Trophoblast cell (in vitro differentiated cells and primary cell): ENCODE results near the gene CCL24.
"Not testable (repeated sequence)": the region's sequence is repeated elsewhere in the genome, so short reads cannot be mapped to it uniquely, and the experiment has no call there.

Source experiments
- DNase-seq, 2 donors: peaks; one replicate each; pipeline ENCODE4 v3.0.0-alpha.2; 2016
- H2AFZ ChIP-seq: 2 replicates; pipeline ENCODE4 v1.6.1; 2013; ENCODE audit warnings: low read length, moderate library complexity, mild to moderate bottlenecking; ENCODE audit not compliant: insufficient read depth, poor library complexity
- H2AK5ac ChIP-seq: 2 replicates; pipeline ENCODE4 v1.6.1; 2013; ENCODE audit warnings: mild to moderate bottlenecking, low read length
- H2BK120ac ChIP-seq: 2 replicates; pipeline ENCODE4 v1.6.1; 2013; ENCODE audit warnings: low read length, mild to moderate bottlenecking, moderate library complexity; ENCODE audit not compliant: insufficient read depth, poor library complexity
- H2BK12ac ChIP-seq: 2 replicates; pipeline ENCODE4 v1.6.1; 2013; ENCODE audit warnings: mild to moderate bottlenecking, low read length, moderate library complexity
- H2BK5ac ChIP-seq: 2 replicates; pipeline ENCODE4 v1.6.1; 2013; ENCODE audit warnings: low read length, low read depth, moderate library complexity, mild to moderate bottlenecking; ENCODE audit not compliant: poor library complexity
- H3K14ac ChIP-seq: 2 replicates; pipeline ENCODE4 v1.6.1; 2013; ENCODE audit warnings: mild to moderate bottlenecking, low read length
- H3K18ac ChIP-seq: 2 replicates; pipeline ENCODE4 v1.6.1; 2013; ENCODE audit warnings: mild to moderate bottlenecking, low read length
- H3K23ac ChIP-seq: 2 replicates; pipeline ENCODE4 v1.6.1; 2013; ENCODE audit warnings: low read length
- H3K27ac ChIP-seq: 2 replicates; pipeline ENCODE4 v1.5.1; 2013; ENCODE audit warnings: low read depth, mild to moderate bottlenecking, inconsistent platforms, low read length, moderate library complexity
- H3K27me3 ChIP-seq: 2 replicates; pipeline ENCODE4 v1.6.1; 2013; ENCODE audit warnings: inconsistent platforms, mild to moderate bottlenecking, low read length, moderate library complexity; ENCODE audit not compliant: insufficient read depth
- H3K36me3 ChIP-seq, 2 experiments: 1 replicate in 1 of 2; 2 replicates in 1 of 2; pipeline ENCODE4 v1.6.1; 2013; ENCODE audit warnings: low read length in 2 of 2, mild to moderate bottlenecking in 2 of 2, moderate library complexity in 1 of 2; ENCODE audit not compliant: insufficient read depth in 2 of 2, control insufficient read depth in 1 of 2
- H3K4ac ChIP-seq: 2 replicates; pipeline ENCODE4 v1.6.1; 2013; ENCODE audit warnings: low read depth, mild to moderate bottlenecking, low read length, moderate library complexity
- H3K4me1 ChIP-seq, 2 experiments: 1 replicate in 1 of 2; 2 replicates in 1 of 2; pipeline ENCODE4 v1.6.1; 2013; ENCODE audit warnings: low read length in 2 of 2, mild to moderate bottlenecking in 2 of 2, moderate library complexity in 1 of 2; ENCODE audit not compliant: insufficient read depth in 2 of 2, control insufficient read depth in 1 of 2
- H3K4me2 ChIP-seq: 2 replicates; pipeline ENCODE4 v1.6.1; 2013; ENCODE audit warnings: inconsistent platforms, mild to moderate bottlenecking, low read length, moderate library complexity
- H3K4me3 ChIP-seq: 2 replicates; pipeline ENCODE4 v1.5.1; 2013; ENCODE audit warnings: mild to moderate bottlenecking, low read depth, low read length, inconsistent platforms
- H3K79me1 ChIP-seq: one replicate; pipeline ENCODE4 v1.6.1; 2013; ENCODE audit warnings: low read length
- H3K79me2 ChIP-seq: 2 replicates; pipeline ENCODE4 v1.6.1; 2013; ENCODE audit warnings: low read length, mild to moderate bottlenecking; ENCODE audit not compliant: control insufficient read depth, insufficient read depth, poor library complexity
- H3K9ac ChIP-seq: 2 replicates; pipeline ENCODE4 v1.6.1; 2013; ENCODE audit warnings: mild to moderate bottlenecking, low read length
- H3K9me3 ChIP-seq: 2 replicates; pipeline ENCODE4 v1.6.1; 2013; ENCODE audit warnings: low read depth, mild to moderate bottlenecking, control low read depth, inconsistent platforms, low read length; ENCODE audit not compliant: insufficient read depth
- H4K12ac ChIP-seq: 2 replicates; pipeline ENCODE4 v1.6.1; 2013; ENCODE audit warnings: low read depth, mild to moderate bottlenecking, low read length, moderate library complexity
- H4K8ac ChIP-seq: 2 replicates; pipeline ENCODE4 v1.6.1; 2013; ENCODE audit warnings: low read depth, mild to moderate bottlenecking, low read length, moderate library complexity
- H4K91ac ChIP-seq: one replicate; pipeline ENCODE4 v1.6.1; 2013; ENCODE audit warnings: low read depth, mild to moderate bottlenecking, low read length, moderate library complexity
- WGBS: extraction: QIAGEN DNeasy Blood & Tissue Kit; methylation state at CpG from one replicate; pipeline ENCODE4 v1.1.7; 2013; ENCODE audit warnings: missing lambda C conversion rate; ENCODE audit not compliant: insufficient read length, insufficient coverage; ENCODE audit errors: extremely low coverage; 5-methylcytosine and 5-hydroxymethylcytosine counted together

Gene CCL24

GRCh38 chr7:75780647-75781273 lies 32.8 kb downstream of the CCL24 start:
- H2BK12ac ChIP-seq, H3K23ac ChIP-seq, DNase-seq, H3K27ac ChIP-seq, H3K79me1 ChIP-seq, H3K9ac ChIP-seq, H3K18ac ChIP-seq, H2BK5ac ChIP-seq, H2AFZ ChIP-seq, H4K91ac ChIP-seq, H3K4me1 ChIP-seq, H3K36me3 ChIP-seq, H2AK5ac ChIP-seq, H2BK120ac ChIP-seq, H4K8ac ChIP-seq, H3K4me3 ChIP-seq, H4K12ac ChIP-seq, H3K9me3 ChIP-seq, H3K4me2 ChIP-seq, H3K4ac ChIP-seq, H3K79me2 ChIP-seq, H3K14ac ChIP-seq, H3K27me3 ChIP-seq: not testable (repeated sequence)
- 100% methylated on average over 1 of the region's 14 CpGs for WGBS

GRCh38 chr7:75779516-75779915 lies 34.1 kb downstream of the CCL24 start:
- not testable (repeated sequence) for H3K27me3 ChIP-seq, H3K79me1 ChIP-seq, H2AFZ ChIP-seq, DNase-seq, H2BK12ac ChIP-seq, H3K4me2 ChIP-seq, H3K4me3 ChIP-seq, H4K91ac ChIP-seq, H3K9me3 ChIP-seq, H2BK5ac ChIP-seq, H3K18ac ChIP-seq, H2AK5ac ChIP-seq, H3K36me3 ChIP-seq, H3K79me2 ChIP-seq, H3K9ac ChIP-seq, H3K23ac ChIP-seq, H2BK120ac ChIP-seq, H3K27ac ChIP-seq, H3K4me1 ChIP-seq, H3K14ac ChIP-seq, H4K12ac ChIP-seq, H4K8ac ChIP-seq, H3K4ac ChIP-seq
- WGBS = no CpG with 5 or more reads among the region's 11 CpGs

GRCh38 chr7:75779035-75779434 lies 34.6 kb downstream of the CCL24 start:
- H2BK120ac ChIP-seq, H2AK5ac ChIP-seq, H3K79me2 ChIP-seq, H4K8ac ChIP-seq, H2BK5ac ChIP-seq, H3K4me2 ChIP-seq, H3K14ac ChIP-seq, H4K91ac ChIP-seq, DNase-seq, H3K9ac ChIP-seq, H2AFZ ChIP-seq, H3K27me3 ChIP-seq, H3K18ac ChIP-seq, H3K9me3 ChIP-seq, H3K36me3 ChIP-seq, H3K79me1 ChIP-seq, H3K4me1 ChIP-seq, H2BK12ac ChIP-seq, H3K4ac ChIP-seq, H3K4me3 ChIP-seq, H4K12ac ChIP-seq, H3K23ac ChIP-seq, H3K27ac ChIP-seq: not testable (repeated sequence)
- no CpG with 5 or more reads among the region's 11 CpGs for WGBS

- Histone ChIP-seq H3K27me3 (no peaks in the 10 kb centered on the region), H2BK120ac (no peak overlapping the region), H4K91ac (no peak overlapping the region), H2BK12ac (no peak overlapping the region), H3K36me3 (no peaks in the 10 kb centered on the region), H3K4ac (no peak overlapping the region), H3K14ac (no peak overlapping the region), H4K8ac (no peak overlapping the region), H3K18ac (no peak overlapping the region), H3K23ac (no peak overlapping the region), H3K4me1 (no peaks in the 10 kb centered on the region), H4K12ac (no peak overlapping the region), H3K79me1 (no peaks in the 10 kb centered on the region), H2AK5ac (no peak overlapping the region), H3K79me2 (no peaks in the 10 kb centered on the region), H3K4me2 (no peak overlapping the region), H2AFZ (no peak overlapping the region), H2BK5ac (no peak overlapping the region), H3K9ac (no peak overlapping the region), H3K27ac (no peak overlapping the region), H3K9me3 (no peaks in the 10 kb centered on the region), H3K4me3 (no peak overlapping the region)
- no peak for DNase-seq
- WGBS = no CpG with 5 or more reads among the region's 12 CpGs
Measured at GRCh38 chr7:75776295-75776971, 37.2 kb downstream of the CCL24 start.
